A549 (cell line): ENCODE measurements around the gene GBF1. TPM values are rescaled to one million over a fixed set of nuclear protein-coding genes. Genes with fewer than 3 reads are reported as not detected.

Source experiments
- ATAC-seq, 2 experiments: fragments of 200-7000 bp in 1 of 2; fragments of >200 bp in 1 of 2; cut with Nextera tagmentation in 1 of 2; cut with Tn5 transposase in 1 of 2; 3 replicates each; pipeline versions ENCODE4 v1.8.0 to v1.9.1; 2018 to 2020; ENCODE audit warnings: mild to moderate bottlenecking in 1 of 2, moderate library complexity in 1 of 2
- CTCF ChIA-PET: fragments of 300-600 bp; sonication (Branson Sonifier 250); formaldehyde crosslinking; extraction: SDS; loops from one replicate; lab custom pipeline; 2021; ENCODE audit warnings: antibody characterized with exemption, inconsistent platforms; lab: Yijun Ruan, JAX
- POLR2A ChIA-PET: fragments of 350-600 bp; formaldehyde crosslinking; extraction: SDS; loops from one replicate; lab custom pipeline; 2021; ENCODE audit warnings: antibody characterized with exemption, inconsistent platforms; lab: Yijun Ruan, JAX
- DNase-seq, 2 experiments: peaks; one replicate each; pipeline versions ENCODE4 v3.0.0 to v3.0.0-alpha.2; 2011 to 2016; ENCODE audit warnings: low read depth in 1 of 2, low spot score in 1 of 2
- FAIRE-seq: peaks from 2 replicates; lab custom pipeline; 2011; peaks lifted over from hg19 to GRCh38; lab: Jason Lieb, UNC
- H3K27ac ChIP-seq, 2 experiments: fragments of >200 bp; sonication (Bioruptor Twin); formaldehyde crosslinking; 3 replicates each; pipeline ENCODE4 v1.5.1; 2016 to 2017
- H3K4me1 ChIP-seq: fragments of >200 bp; sonication (Bioruptor Twin); formaldehyde crosslinking; 3 replicates; pipeline ENCODE4 v1.6.1; 2016
- H3K4me2 ChIP-seq: fragments of >200 bp; sonication (Bioruptor Twin); formaldehyde crosslinking; 3 replicates; pipeline ENCODE4 v1.6.1; 2016
- H3K4me3 ChIP-seq: fragments of >200 bp; sonication (Bioruptor Twin); formaldehyde crosslinking; 3 replicates; pipeline ENCODE4 v1.5.1; 2016
- H3K9me3 ChIP-seq: fragments of >200 bp; sonication (Bioruptor Twin); formaldehyde crosslinking; 3 replicates; pipeline ENCODE4 v1.6.1; 2016
- ATOH8 ChIP-seq: fragments of 250-450 bp; sonication (Bioruptor Pico); IDR thresholded peaks from 2 replicates; pipeline ENCODE4 v1.5.0; 2020; ENCODE audit warnings: low read depth, mild to moderate bottlenecking, moderate library complexity
- BHLHE40 ChIP-seq: IDR thresholded peaks from 2 replicates; pipeline ENCODE4 v1.6.1; 2012; ENCODE audit warnings: low read depth, low read length, inconsistent platforms
- CBX2 ChIP-seq: fragments of 200-600 bp; sonication (generic); IDR thresholded peaks from 2 replicates; pipeline ENCODE4 v1.6.1; 2016; ENCODE audit warnings: low read depth, mild to moderate bottlenecking, borderline replicate concordance
- CHD2 ChIP-seq: fragments of 150-350 bp; IDR thresholded peaks from 2 replicates; pipeline ENCODE4 v1.6.1; 2014; ENCODE audit warnings: low read length; ENCODE audit not compliant: partially characterized antibody
- EHF ChIP-seq: fragments of 250-450 bp; sonication (Bioruptor Pico); IDR thresholded peaks from 2 replicates; pipeline ENCODE4 v1.5.0; 2020; ENCODE audit warnings: mild to moderate bottlenecking
- EP300 ChIP-seq, 2 experiments: fragments of >200 bp; sonication (Bioruptor Twin); formaldehyde crosslinking; IDR thresholded peaks; 2 replicates in 1 of 2; 3 replicates in 1 of 2; pipeline ENCODE4 v1.6.1; 2016 to 2017
- ESRRA ChIP-seq: fragments of 150-350 bp; IDR thresholded peaks from 2 replicates; pipeline ENCODE4 v1.6.1; 2014; ENCODE audit warnings: mild to moderate bottlenecking, low read length, borderline replicate concordance
- FOSL2 ChIP-seq, 2 experiments: fragments of 450-650 bp in 1 of 2; fragments of >200 bp in 1 of 2; sonication (Bioruptor Twin) in 1 of 2; formaldehyde crosslinking; IDR thresholded peaks; 2 replicates each; pipeline versions ENCODE4 v1.5.0 to v1.6.1; 2016 to 2020; ENCODE audit warnings: mild to moderate bottlenecking in 1 of 2, moderate library complexity in 1 of 2
- HEYL ChIP-seq: fragments of 250-450 bp; sonication (Bioruptor Pico); IDR thresholded peaks from 2 replicates; pipeline ENCODE4 v1.8.0; 2021; ENCODE audit warnings: mild to moderate bottlenecking, moderate library complexity
- HOXA7 ChIP-seq: fragments of 250-450 bp; sonication (Bioruptor Pico); IDR thresholded peaks from 2 replicates; pipeline ENCODE4 v1.5.0; 2020; ENCODE audit warnings: mild to moderate bottlenecking, moderate library complexity
- HOXB13 ChIP-seq: fragments of 250-450 bp; sonication (Bioruptor Pico); IDR thresholded peaks from 2 replicates; pipeline ENCODE4 v1.5.0; 2020; ENCODE audit warnings: low read depth, mild to moderate bottlenecking, moderate library complexity
- JUN ChIP-seq, 2 experiments: fragments of >200 bp; sonication (Bioruptor Twin); formaldehyde crosslinking; IDR thresholded peaks; 2 replicates in 1 of 2; 3 replicates in 1 of 2; pipeline ENCODE4 v1.6.1; 2016 to 2017
- JUNB ChIP-seq: fragments of >200 bp; sonication (Bioruptor Twin); formaldehyde crosslinking; IDR thresholded peaks from 2 replicates; pipeline ENCODE4 v1.6.1; 2016
- KDM1A ChIP-seq: fragments of 200-600 bp; sonication (generic); IDR thresholded peaks from 2 replicates; pipeline ENCODE4 v1.6.1; 2016; ENCODE audit warnings: low read depth, mild to moderate bottlenecking
- KDM5A ChIP-seq: fragments of 200-600 bp; sonication (generic); IDR thresholded peaks from 2 replicates; pipeline ENCODE4 v1.6.1; 2016; ENCODE audit warnings: antibody characterized with exemption, mild to moderate bottlenecking
- MAZ ChIP-seq: fragments of 150-350 bp; IDR thresholded peaks from 2 replicates; pipeline ENCODE4 v1.6.1; 2014; ENCODE audit warnings: antibody characterized with exemption, low read depth, low read length, borderline replicate concordance
- NFE2L2 ChIP-seq: fragments of 150-350 bp; conservative IDR thresholded peaks from 2 replicates; pipeline ENCODE4 v1.6.1; 2014; ENCODE audit warnings: low read length
- NPAS2 ChIP-seq: fragments of 250-450 bp; sonication (Bioruptor Pico); IDR thresholded peaks from 2 replicates; pipeline ENCODE4 v1.8.0; 2022; ENCODE audit warnings: mild to moderate bottlenecking, moderate library complexity, borderline replicate concordance
- PHF8 ChIP-seq: fragments of 200-600 bp; sonication (generic); IDR thresholded peaks from 2 replicates; pipeline ENCODE4 v1.6.1; 2016; ENCODE audit warnings: low read depth, mild to moderate bottlenecking, antibody characterized with exemption, moderate library complexity, borderline replicate concordance
- POLR2A ChIP-seq: IDR thresholded peaks from 2 replicates; pipeline ENCODE4 v1.6.1; 2012; ENCODE audit warnings: mild to moderate bottlenecking, low read length
- POLR2AphosphoS2 ChIP-seq: conservative IDR thresholded peaks from 2 replicates; pipeline ENCODE4 v1.6.1; 2012; ENCODE audit warnings: low read length, improper control_type of control experiment, inconsistent platforms
- RAD21 ChIP-seq, 2 experiments: fragments of >200 bp in 1 of 2; sonication (Bioruptor Twin) in 1 of 2; formaldehyde crosslinking in 1 of 2; IDR thresholded peaks in 1 of 2; conservative IDR thresholded peaks in 1 of 2; 2 replicates in 1 of 2; 3 replicates in 1 of 2; pipeline ENCODE4 v1.6.1; 2012 to 2018; ENCODE audit warnings: inconsistent platforms in 1 of 2
- RCOR1 ChIP-seq: fragments of 150-350 bp; IDR thresholded peaks from 2 replicates; pipeline ENCODE4 v1.6.1; 2014; ENCODE audit warnings: antibody characterized with exemption, low read length, low read depth
- RFX5 ChIP-seq: fragments of 450-650 bp; IDR thresholded peaks from 2 replicates; pipeline ENCODE4 v1.7.1; 2014; ENCODE audit warnings: antibody characterized with exemption, mild to moderate bottlenecking, moderate library complexity
- RNF2 ChIP-seq: fragments of 200-600 bp; sonication (generic); IDR thresholded peaks from 2 replicates; pipeline ENCODE4 v1.6.1; 2016; ENCODE audit warnings: low read depth, mild to moderate bottlenecking, antibody characterized with exemption, moderate library complexity, borderline replicate concordance
- SMC3 ChIP-seq: fragments of >200 bp; sonication (Bioruptor Twin); formaldehyde crosslinking; IDR thresholded peaks from 3 replicates; pipeline ENCODE4 v1.6.1; 2018; ENCODE audit warnings: inconsistent platforms
- TP53 ChIP-seq: fragments of 250-450 bp; sonication (Bioruptor Pico); IDR thresholded peaks from 2 replicates; pipeline ENCODE4 v1.5.0; 2021; ENCODE audit warnings: mild to moderate bottlenecking, moderate library complexity
- ZC3H11A ChIP-seq: fragments of 450-650 bp; IDR thresholded peaks from 2 replicates; pipeline ENCODE4 v1.6.1; 2014; ENCODE audit warnings: antibody characterized with exemption, mild to moderate bottlenecking
- ZSCAN20 ChIP-seq: fragments of 250-450 bp; sonication (Bioruptor Pico); IDR thresholded peaks from 2 replicates; pipeline ENCODE4 v1.8.0; 2022; ENCODE audit warnings: mild to moderate bottlenecking, moderate library complexity
- WGBS: methylation state at CpG from one replicate; pipeline ENCODE4 v1.1.6; 2017; ENCODE audit errors: missing lambda C conversion rate; 5-methylcytosine and 5-hydroxymethylcytosine counted together
- polyA plus RNA-seq, 4 experiments: library from polyadenylated mRNA; depleted of rRNA in 3 of 4; stranded (reverse); fragments of >200 nt; fragmentation: RNase III in 1 of 4; extraction: RNeasy Plus Mini Kit Qiagen cat#74134 plus additional on column Dnase treatment in 1 of 4; gene quantifications; 2 replicates in 3 of 4; 3 replicates in 1 of 4; pipeline ENCODE4 v1.2.3, GENCODE V29; 2011 to 2017
- TF ChIP-seq, protein P1 (sequence below): fragments of >200 bp; sonication (Bioruptor Twin); formaldehyde crosslinking; IDR thresholded peaks from 2 replicates; pipeline ENCODE4 v1.6.1; 2016
- TF ChIP-seq, protein P2 (sequence below): IDR thresholded peaks from 2 replicates; pipeline ENCODE4 v1.6.1; 2012

Gene GBF1
- polyA plus RNA-seq, 2 of the 4 experiments (the other 2 are of a cell fraction) = 20.4 to 21.3 TPM

DNA sequence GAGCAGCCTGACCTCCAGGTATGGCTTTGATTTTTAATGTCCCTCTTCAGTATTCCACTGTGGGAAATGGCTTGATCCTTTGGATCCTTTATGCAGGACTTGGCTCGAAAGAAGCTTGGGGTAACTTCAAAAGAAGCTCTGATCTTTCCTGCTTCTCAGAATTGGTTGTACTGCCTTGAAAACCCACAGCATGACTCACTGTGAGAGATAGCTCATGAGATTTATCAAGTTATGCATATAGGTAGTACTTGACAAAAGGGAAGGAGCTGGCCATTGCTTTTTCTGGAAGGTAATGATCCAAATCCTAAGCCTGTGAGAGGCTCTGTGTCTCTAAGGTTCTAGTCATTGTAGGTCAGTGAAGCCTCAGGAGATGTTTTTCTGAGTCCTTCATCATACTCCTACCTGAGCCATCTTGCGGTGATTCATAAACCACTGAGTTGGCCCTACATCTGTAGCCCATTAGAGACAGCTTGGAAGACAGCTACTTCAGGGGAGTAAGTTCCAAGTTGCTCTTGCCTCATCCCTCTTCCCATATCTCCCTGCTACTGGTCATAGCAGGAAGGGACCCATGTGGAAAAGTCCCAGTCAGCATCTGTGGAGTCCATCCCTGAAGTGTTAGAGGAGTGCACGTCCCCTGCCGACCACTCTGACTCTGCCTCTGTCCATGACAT is 113.5 kb downstream of the GBF1 start:
- H3K27ac ChIP-seq = no peak overlapping the region
- no peak for DNase-seq
- H3K4me3 ChIP-seq = no peak overlapping the region
- CTCF ChIA-PET = interaction anchor here (0.6 to 24.0 kb wide), 10 partner anchors 9 to 224 kb away, joined by 3 to 886 read pairs (median 4); partner anchors contain the start of genes ELOVL3 and PITX3
- peak; percentile 7 for FAIRE-seq
- ATAC-seq = no peak
- TF ChIP-seq, protein P1, sequence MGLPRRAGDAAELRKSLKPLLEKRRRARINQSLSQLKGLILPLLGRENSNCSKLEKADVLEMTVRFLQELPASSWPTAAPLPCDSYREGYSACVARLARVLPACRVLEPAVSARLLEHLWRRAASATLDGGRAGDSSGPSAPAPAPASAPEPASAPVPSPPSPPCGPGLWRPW = no peak
- TF ChIP-seq HEYL (CRISPR knock-in tag) (no peak), PHF8 (no peak)
- no peak overlapping the region for H3K4me2 ChIP-seq
- H3K4me1 ChIP-seq = no peaks in the 10 kb centered on the region
- WGBS = 85% methylated on average over 4 of the region's 4 CpGs
- no peaks in the 10 kb centered on the region for H3K9me3 ChIP-seq
- POLR2A ChIA-PET = no interaction called here

- DNase-seq = no peak
- Histone ChIP-seq H3K4me3 (no peak overlapping the region), H3K9me3 (peaks cover 10% of the 10 kb centered on the region), H3K4me1 (peaks cover 22% of the 10 kb centered on the region), H3K27ac (peak overlapping the region; percentile 15 to 42; a peak in 3 of 6 replicates), H3K4me2 (peak overlapping the region; percentile 59)
- ATAC-seq = peak in 1 of 2 experiments; percentile 26; a peak in 3 of 6 replicates
- CTCF ChIA-PET = interaction anchor here (10.6 to 17.7 kb wide), 2 partner anchors 18 to 139 kb away, joined by 124 to 140 read pairs; partner anchors contain the start of gene ELOVL3
- TF ChIP-seq FOSL2 (IDR thresholded peaks at IDR 0.05) (no peak), FOSL2 (CRISPR knock-in tag; IDR thresholded peaks at IDR 0.05) (no peak), KDM1A (no peak), CBX2 (no peak), ATOH8 (CRISPR knock-in tag) (no peak), CHD2 (no peak), RNF2 (no peak), NPAS2 (CRISPR knock-in tag) (no peak), POLR2A (no peak), POLR2AphosphoS2 (no peak), JUN (IDR thresholded peaks at IDR 0.05) (no peak), BHLHE40 (no peak), ZC3H11A (no peak), RCOR1 (no peak), TP53 (CRISPR knock-in tag) (no peak), MAZ (no peak), JUNB (no peak), SMC3 (no peak), EHF (CRISPR knock-in tag) (no peak)
- TF ChIP-seq, protein P1 = no peak
- FAIRE-seq = no peak
- POLR2A ChIA-PET = no interaction called here
- WGBS = 100% methylated on average over 1 of the region's 1 CpG
These were observed 122.1 kb downstream of the GBF1 start for GRCh38 chr10:102367441-102367840.

DNA sequence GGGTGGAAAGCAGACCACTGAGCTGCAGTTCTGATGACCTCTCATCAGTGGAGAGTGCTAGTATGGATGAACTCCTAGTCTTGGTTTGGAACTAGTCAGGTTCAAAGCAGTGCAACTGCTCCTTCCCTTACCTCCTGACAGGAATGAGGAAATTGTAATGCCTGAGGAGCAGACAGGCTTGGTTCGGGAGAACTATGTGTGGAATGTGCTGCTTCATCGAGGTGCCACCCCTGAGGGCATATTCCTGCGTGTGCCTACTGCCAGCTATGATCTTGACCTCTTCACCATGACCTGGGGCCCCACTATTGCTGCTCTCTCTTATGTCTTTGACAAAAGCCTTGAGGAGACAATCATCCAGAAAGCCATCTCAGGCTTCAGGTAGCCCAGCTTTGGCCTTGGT is 122.7 kb downstream of the GBF1 start:
- peak; percentile 51 to 78; a peak in 3 of 6 replicates for ATAC-seq
- POLR2A ChIA-PET = no interaction called here
- H3K4me1 ChIP-seq = peaks cover 22% of the 10 kb centered on the region
- no peak for FAIRE-seq
- H3K4me3 ChIP-seq = no peak overlapping the region
- WGBS = 2% methylated on average over 3 of the region's 3 CpGs
- peak in 1 of 2 experiments; percentile 48 for DNase-seq
- CTCF ChIA-PET = interaction anchor here (0.9 to 17.7 kb wide), 8 partner anchors 10 to 140 kb away, joined by 3 to 140 read pairs (median 6); partner anchors contain the start of genes ELOVL3 and SUFU
- H3K4me2 ChIP-seq = peak overlapping the region; percentile 59
- TF ChIP-seq ESRRA (no peak), NFE2L2 (no peak), HOXA7 (CRISPR knock-in tag) (no peak), RFX5 (no peak), SMC3 (no peak), RAD21 (conservative IDR thresholded peaks at IDR 0.05 in 1 of 2, IDR thresholded peaks at IDR 0.05 in 1 of 2) (no peak), HOXB13 (CRISPR knock-in tag) (no peak), JUNB (no peak), TP53 (CRISPR knock-in tag) (no peak), JUN (IDR thresholded peaks at IDR 0.05) (no peak), KDM5A (no peak), ZSCAN20 (CRISPR knock-in tag) (no peak), POLR2AphosphoS2 (no peak), POLR2A (no peak), EP300 (IDR thresholded peaks at IDR 0.05) (no peak)
- TF ChIP-seq, protein P2, sequence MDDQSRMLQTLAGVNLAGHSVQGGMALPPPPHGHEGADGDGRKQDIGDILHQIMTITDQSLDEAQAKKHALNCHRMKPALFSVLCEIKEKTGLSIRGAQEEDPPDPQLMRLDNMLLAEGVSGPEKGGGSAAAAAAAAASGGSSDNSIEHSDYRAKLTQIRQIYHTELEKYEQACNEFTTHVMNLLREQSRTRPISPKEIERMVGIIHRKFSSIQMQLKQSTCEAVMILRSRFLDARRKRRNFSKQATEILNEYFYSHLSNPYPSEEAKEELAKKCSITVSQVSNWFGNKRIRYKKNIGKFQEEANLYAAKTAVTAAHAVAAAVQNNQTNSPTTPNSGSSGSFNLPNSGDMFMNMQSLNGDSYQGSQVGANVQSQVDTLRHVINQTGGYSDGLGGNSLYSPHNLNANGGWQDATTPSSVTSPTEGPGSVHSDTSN = no peak
- peak overlapping the region; percentile 41 to 42; a peak in 4 of 6 replicates for H3K27ac ChIP-seq
- peaks cover 10% of the 10 kb centered on the region for H3K9me3 ChIP-seq
